HL-60/S4 treated with retinoic acid at 250 ng/mL for 4 days and 3 days (cell line): Measurements from ENCODE around the gene H3-3A.

Experiments used
- in situ Hi-C: fragments of 300-500 bp; cut with MboI; formaldehyde crosslinking; loops from 2 replicates; pipeline ENCODE4 v1.7.0; 2022; ENCODE audit warnings: low sequenced_read_pairs

Gene H3-3A

DNA sequence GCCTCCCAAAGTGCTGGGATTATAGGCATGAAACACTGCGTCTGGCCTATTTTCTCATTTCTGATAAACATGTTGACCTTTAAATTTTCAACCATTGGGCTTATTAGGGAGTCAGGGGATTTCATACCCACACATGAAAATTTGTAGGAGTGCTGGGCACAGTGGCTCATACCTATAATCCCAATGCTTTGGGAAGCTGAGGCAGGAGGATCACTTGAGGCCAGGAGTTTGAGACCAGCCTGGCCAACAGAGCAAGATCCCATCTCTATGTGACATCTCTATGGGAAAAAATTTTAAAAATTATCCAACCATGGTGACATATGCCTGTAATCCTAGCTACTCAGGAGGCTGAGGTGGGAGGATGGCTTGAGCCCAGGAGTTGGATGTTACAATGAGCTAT, 10.5 kb upstream of the H3-3A start:
- in situ Hi-C loops, result no loop called here

DNA sequence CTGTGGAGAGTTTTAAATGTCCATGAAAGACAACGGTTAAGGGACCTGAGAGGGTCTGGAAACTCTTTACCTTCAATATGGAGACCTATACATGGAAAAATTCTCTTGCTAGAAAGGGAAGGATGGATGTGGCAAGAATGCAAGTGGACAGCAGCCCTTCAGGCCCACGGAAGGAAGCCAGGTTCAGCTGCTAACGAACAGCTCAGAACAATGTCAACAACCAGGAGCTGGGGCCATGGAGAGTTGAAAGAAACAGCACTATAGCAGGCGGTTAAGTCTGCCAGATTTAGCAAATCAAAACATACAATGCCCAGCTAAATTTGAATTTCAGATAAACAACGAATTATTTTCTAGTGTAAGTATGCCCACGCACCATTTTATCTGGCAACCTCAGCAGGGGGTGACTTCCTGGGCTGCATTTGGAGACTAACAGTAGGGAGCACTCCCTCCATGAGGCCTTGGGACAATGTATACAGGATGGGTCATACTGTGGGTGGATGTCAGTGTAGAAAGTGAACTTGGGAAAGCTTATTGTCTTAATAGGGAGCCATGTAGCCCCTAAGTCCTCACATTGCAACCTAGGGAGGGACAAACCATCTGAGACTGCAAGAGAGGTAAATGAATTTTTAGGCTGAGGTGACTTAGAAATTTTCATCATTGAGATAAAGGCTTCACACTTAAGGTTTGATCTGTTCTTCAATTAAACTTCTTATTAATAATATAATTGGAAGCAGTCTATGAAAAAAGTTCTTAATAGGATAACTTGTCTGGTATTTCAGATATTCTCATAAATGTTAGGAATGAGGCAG, 7.8 kb upstream of the H3-3A start:
- in situ Hi-C loops, result no loop called here

DNA sequence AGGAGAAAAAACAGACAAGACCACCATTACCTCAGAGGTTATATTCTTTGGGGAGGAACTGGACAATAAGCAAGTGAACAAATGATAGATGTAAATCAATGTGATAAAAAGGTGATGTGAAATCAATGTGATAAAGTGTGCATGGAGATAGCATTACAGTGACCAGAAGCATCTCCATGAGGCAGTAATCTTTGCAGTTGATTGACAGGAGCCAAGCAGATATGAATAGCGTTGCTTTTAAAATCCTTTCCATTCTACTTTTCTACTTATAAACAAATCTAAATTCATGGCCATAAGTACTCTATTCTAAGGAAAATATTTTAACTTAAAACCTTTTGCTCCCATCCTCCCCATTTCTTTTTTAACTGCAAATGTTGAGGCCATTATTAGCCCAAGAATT, 2.8 kb upstream of the H3-3A start:
- in situ Hi-C loops, result no loop called here

DNA sequence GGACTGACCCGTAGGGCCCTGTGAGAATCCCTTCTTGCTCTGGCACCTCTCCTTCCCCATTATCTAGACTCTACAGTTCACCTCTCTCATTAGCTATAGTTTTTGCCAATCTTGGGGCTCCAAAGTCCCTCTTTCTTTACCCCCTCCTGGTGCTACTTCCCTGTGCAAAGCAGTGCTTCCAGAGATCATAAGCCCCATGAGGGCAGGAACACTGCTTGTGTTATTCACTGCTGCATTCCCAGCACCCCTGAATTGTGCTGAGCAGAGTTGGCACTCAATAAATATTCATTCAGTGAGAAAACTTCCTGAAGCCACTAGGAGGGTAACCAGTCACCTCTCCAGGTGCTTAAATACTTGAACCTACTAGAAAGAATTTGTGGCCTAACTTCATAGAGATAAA, 2.1 kb upstream of the H3-3A start:
- in situ Hi-C loops, result no loop called here

DNA sequence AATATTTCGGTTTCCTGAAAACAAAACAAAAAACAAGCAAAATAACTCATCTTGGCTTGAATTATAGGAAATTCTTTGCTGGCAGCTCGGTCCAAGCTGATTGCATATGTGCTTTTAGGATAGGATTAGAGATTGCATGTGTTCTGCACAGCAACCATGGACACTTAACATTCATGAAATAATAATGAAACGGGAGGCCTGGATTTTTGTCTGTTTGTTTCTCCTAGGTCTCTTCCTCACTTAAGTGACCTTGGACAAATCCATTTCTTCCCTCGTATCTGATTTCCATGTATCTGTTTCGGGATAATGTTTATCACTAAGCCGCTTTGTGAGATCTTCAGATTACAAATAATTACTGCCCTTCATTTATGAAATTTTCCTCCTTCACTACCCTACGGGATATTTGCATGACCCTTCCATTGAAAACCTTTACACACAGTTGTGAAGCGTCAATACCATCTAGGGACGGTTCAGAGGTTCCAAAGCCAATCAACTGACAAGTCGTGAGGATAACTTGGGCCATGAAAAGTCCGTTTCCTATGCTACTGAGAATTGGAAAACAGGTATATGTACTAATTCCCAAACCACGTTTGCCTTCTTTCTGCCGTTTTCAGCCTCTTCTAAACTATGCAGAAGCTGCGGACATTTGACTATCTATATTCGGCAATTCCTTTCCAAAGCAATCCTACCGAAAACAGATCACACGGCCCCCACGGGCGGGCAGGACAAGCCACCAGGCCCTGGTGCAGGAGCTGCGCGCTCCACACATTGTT, 1.3 kb upstream of the H3-3A start:
- in situ Hi-C loops, result no loop called here

DNA sequence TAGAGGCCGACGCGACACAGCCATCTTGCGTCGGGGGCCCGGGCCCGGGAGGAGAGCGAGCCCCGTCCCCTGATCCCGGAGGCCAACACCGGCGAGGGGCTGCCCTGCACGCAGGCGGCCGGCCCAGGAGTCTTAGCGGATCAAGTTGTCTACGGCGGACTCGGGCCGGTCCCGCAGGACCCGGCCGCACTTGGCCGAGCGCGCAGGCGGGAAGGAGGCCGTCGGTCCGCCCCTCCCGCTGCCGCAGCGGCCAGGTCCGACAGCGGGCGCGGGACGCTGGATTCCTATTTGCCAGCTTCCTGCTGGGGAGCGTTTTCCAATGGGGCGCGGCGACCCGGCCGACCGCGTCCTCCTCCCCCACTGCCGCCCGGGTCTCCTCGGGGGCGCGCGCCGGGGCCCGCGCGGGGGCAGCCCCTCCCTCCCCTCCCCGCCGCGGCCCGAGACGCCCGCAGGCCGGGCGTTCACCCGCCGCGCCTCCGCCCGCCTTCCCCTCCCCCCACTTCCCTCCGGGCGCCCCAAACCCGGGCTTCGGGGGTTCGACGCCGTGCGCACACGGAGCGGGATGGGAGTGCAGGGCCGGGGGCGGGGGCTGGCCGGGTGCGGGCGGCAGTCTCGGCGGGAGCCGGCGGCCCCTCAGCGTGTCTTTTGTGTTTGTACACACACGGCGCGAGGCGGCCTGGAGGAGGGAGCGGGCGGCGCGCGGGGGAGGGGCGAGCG, 517 bp upstream of the H3-3A start:
- in situ Hi-C loops, result no loop called here

DNA sequence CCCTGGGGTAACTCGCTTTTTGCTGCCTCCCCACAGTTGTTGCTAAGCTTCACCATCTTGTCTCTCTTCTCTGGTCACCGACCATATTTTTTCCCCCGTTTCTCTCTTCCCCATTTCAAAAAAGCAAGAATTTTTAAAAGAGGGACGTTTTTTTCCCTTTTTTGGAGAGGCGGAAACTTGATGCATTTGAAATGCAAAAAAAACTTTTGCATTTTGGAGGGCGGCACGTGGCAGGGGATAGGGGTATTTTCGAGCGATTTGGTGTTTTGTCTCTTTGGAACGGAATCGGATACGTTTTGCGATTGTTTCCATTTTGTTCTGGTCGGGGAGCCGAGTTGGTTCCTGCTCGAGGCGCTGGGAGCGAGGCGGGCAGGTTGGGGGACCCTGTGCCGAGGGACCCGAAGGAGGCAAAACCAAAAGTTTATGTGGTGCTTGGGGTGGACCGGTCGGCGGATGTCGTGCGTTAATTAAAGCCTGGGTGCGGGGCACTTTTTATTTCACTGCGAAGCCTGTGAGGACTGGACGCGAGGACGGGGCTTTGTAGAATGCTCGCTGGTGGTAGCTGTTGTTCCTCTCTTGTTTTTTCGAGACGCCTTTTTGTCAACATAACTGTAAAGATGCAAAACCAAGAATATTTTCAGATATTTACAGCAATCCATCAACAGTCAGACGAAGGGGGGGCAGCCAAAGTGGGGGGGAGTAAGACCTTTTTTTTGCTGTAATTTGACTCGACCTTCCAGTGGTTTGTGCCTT, 884 bp downstream of the H3-3A start:
- in situ Hi-C loops, result no loop called here

DNA sequence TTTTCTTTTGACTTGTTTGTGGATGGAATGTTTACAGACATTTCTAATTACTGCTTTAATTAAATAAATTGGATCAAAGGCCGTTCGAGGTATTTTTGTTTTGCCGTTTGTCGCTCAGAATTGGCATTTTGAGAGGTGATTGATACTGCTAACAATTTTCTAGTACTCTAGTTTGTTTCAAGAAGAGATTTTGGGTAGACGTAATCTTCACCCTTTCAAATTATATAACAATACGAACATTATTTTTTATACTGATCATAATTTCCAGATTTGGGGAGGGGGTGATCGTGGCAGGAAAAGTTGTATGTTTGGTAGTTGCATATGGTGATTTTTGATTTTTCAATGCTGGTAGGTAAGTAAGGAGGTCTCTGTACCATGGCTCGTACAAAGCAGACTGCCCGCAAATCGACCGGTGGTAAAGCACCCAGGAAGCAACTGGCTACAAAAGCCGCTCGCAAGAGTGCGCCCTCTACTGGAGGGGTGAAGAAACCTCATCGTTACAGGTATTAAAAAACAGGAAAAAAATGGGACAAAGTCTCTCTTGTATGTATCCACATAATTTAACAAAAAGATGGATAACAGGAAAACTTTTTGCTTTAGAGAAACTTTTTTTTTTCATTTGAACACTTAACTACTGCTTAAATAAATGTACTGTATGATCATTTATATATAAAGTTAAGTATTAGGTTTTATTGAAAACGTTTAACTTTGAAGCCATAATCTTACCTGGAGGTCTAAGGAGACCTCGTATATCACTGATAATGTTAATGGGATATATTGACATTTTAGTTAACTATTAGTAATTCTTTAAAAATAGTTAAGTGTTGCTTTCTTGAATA, 1.7 kb downstream of the H3-3A start:
- in situ Hi-C loops, result no loop called here

DNA sequence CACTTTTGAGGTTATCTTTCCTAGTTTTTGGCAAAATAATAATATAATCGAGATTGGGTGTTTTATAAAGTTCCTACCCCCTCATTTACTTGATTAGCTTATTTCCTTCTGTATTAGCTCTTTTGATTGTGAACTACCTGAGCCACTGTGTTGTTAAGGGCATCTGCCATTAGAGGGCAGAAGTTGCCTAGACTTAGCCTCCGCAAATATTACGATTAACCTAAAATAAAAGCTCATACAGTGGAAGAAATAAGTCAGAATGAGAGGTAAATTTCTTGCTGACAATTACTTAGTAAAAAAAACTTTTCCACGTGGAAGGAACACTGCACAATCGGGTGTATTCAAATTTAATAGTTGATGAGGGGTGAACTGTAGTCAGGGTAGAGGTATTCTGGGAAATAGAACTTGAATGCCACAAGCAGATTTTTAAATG, 2.3 kb downstream of the H3-3A start:
- in situ Hi-C loops, result no loop called here

DNA sequence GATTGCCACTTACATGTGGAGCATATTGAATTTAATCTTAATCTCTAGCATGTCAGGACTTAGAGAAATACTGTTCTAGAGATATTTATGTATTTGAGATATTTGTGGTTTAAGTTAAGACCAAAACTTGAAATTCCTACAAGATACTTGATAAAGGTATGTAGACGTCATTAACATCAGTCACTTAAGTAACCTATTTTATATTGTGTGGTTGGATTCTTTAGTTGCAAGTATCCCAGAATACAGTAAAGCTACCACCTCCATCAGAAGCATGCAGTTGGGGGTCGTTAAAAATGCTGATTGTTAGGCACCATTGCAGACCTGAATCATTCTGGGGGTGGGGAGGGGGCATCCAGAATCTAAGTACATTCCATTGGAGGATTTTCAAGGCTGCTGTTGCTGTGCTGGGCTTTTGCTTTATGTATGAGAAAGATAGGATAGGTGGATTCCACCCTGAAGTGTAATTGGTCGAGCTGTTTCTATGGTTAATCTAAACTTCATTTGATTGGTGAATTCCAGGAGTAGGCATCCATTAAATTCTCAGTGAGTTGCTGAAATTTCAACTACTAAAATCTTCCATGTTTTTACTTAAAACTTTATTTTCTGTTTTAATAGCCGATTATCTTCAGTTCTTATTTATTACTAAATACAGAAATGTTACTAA, 4.0 kb downstream of the H3-3A start:
- in situ Hi-C loops, result no loop called here

DNA sequence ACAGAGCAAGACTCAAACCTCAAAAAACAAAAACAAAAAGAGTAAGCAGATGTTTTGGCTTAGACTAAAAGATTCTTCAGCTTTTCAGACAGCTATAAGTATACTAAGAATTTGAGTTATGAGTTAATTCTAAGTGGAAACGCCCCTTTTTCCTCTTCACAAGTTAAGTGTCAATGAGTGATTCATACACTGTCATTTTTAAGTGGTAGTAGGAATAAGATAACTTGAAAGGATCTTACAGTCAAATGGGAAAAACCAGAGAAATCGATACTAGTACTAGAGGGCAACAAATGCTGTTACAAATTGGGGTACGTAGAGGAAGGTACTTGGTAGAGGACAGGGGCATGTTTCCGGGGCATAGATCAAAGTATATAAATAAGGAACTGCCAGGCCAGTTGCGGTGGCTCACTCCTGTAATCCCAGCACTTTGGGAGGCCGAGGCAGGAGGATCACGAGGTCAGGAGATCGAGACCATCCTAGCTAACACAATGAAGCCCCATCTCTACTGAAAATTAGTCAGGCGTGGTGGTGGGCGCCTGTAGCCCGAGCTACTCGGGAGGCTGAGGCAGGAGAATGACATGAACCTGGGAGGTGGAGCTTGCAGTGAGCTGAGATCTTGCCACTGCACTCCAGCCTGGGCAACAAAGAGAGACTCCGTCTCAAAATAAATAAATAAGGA, 7.4 kb downstream of the H3-3A start:
- in situ Hi-C loops, result no loop called here

DNA sequence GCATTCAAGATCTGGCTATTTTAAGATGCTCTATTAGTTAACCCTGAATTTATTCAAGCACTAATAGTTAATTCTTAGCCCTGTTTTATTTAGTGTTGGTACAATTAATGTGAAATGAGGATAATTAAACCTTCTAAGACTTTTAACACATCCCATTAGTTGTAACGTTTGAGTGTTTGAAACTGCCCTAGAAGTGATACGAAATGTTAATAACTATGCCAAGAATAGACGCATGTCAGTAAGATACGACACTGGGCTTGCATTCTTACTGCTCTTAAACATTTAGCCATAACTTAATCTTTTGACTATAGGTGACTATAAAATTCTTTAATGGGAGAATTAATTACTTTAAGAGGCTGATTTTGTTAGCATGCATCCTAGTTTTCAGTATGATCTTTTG, 9.8 kb downstream of the H3-3A start:
- in situ Hi-C loops, result no loop called here

DNA sequence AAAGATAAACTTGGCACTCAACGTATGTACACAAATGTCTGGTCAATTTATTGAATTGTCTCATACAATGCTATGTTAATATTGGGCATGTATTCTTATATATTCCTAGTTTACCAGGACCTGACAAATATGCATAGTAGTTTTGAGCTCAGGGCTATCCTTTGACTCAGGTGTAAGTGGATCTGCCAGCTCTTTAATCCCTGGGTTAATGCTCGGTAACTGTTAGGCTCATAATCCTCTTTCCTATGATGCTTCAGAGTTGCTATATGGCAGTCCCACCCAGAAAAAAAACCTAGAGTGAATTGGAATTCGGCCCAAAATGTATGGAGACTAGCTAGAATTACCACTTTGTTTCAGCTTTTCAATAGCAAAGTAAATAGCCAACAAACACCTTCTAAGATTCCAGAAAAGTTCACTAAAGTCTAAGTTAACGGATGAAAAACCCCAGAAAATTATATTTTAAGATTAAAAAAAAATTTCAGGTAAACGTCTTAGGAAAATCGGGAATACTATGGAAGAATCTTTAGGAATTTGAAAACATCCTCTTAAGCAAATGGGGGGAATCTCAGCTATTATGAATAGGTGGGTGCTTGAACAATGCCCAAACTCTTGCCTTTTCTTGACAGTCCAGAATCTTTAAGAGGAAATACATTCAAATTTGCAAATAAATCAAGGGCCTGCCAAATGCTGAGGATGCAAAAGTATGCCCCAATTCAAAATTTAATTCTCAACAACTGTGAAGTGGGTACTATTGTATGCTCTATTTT, 10.9 kb downstream of the H3-3A start:
- in situ Hi-C loops, result no loop called here

DNA sequence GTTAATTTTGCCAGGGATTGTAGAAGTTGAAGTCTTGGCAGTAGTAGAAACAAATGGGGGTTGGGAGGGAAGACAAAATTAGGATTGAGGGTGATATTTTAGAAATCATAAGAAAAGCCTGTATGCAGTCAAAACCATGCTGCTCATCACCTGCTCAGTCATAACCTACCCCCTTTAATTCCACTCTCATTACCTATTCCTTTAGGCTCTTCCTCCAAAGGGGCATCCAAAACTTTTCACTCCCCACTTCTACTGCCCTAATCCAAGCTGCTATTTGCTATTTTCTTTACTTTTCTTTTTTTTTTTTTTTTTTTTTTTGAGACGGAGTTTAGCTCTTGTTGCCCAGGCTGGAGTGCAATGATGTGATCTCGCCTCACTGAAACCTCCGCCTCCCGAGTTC, 11.5 kb downstream of the H3-3A start:
- in situ Hi-C loops, result no loop called here

DNA sequence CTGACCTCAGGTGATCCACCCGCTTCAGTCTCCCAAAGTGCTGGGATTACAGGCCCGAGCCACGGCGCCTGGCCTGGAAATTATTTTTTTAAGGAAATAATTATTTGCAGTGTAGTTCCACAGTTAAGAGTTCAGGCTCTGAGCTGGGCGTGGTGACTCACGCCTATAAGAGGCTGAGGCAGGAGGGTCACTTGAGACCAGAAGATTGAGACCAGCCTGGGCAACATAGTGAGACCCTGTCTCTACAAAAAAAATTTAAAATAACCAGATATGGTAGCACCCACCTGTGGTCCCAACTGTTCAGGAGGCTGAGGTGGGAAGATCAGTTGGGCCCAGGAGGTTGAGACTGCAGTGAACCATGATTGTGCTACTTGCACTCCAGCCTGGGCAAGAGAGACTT, 13.9 kb downstream of the H3-3A start:
- in situ Hi-C loops, result no loop called here

DNA sequence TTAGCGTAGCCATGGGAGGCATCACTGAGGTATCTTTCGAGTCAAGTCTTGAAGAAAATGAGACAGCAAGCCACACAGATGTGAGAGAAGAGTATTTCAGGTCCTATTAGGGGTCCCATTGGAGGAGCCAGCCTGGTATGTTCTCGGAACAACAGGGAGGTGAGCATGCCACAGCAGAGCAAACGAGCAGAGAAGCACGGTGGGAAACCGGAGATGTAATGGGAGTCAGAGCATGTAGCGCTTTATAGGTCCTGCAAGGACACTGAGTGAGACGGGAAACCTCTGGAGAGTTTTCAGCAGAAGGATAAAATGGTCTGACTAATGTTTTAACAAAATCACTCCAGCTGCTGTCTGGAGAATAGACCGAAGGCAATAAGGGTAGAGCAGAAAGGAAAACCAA, 15.9 kb downstream of the H3-3A start:
- in situ Hi-C loops, result no loop called here

DNA sequence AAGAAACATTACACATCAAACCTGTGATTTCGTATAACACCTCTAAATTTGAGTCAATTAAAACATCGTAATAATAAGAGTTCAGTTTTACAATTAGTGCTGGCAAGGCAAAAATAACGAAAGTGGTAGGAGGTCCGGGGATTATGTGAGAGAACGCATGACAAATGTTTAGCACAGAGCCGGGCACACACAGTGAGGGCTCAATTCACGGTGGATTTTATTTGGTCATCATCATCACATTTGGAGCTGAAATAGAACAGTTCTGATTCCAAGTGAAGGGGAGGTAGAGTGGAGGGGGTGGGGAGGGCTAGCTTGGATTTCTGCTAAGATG, 20.0 kb downstream of the H3-3A start:
- in situ Hi-C loops, result no loop called here

DNA sequence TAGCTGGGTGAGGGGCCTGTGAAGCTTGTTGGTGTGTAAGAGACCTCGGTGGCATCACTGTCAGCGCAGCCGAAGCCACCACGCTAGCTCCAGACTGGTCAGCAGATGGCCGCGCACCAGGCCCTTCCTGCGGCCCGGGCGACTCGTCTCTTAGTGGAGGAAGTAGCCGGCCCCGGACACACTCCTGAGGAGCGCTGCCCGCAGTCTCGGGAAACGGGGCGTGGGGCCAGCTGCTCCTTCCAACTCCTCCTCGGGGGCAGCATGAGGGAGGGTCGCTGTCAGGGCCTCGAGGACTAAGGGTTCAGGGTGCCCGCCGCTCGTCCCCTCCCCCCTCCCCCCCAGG, 20.4 kb downstream of the H3-3A start:
- in situ Hi-C loops, result no loop called here
